ENCODE data around the gene CCDC120. TPM values are rescaled to one million over a fixed set of nuclear protein-coding genes. Genes with fewer than 3 reads are reported as not detected.

Gene CCDC120
- total RNA-seq, 1 experiment from 2014 or later: 14.5 TPM

DNA sequence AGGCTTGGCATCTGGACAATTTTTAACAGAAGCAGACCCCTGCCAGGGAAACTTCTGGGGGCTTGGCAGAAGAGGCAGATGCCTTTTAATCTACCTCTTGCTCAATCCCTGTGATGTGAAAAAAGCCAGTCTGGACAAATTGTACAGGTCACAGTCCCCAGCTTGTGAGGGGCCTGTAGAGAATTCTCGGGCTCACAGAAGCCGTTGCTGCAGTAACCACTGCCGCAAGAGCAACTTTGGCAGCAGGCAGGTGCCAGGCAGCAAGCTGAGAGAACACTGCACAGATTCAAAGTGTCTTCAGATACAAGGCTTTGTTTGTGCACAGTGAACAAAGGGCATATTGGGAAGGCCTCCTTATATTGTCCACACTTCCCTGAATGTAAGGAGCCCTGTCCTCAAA, 53.0 kb downstream of the CCDC120 start:
- H2BK5ac ChIP-seq (ENCODE audit: insufficient read length, low read length): no peak overlapping the region
- H2AFZ ChIP-seq (ENCODE audit: low read length): no peak overlapping the region
- H3K14ac ChIP-seq (ENCODE audit: insufficient read depth, low read length): no peak overlapping the region
- no peaks in the 10 kb centered on the region for H3K27me3 ChIP-seq (ENCODE audit: insufficient read depth, low read length)
- H2AK5ac ChIP-seq (ENCODE audit: insufficient read length, low read length): no peak overlapping the region
- peaks cover 61 to 64% of the 10 kb centered on the region in 2 experiments for H3K9me3 Mint-ChIP-seq
- H3K36me3 Mint-ChIP-seq (ENCODE audit: insufficient read depth in 1 of 3, low read depth in 3 of 3): peaks cover 26 to 46% (median 31%) of the 10 kb centered on the region in 3 experiments
- no peaks in the 10 kb centered on the region for H4K20me1 ChIP-seq (ENCODE audit: control insufficient read depth, insufficient read depth, insufficient read length)
- no peak overlapping the region for H3K56ac ChIP-seq (ENCODE audit: insufficient read length, low read depth, low read length)
- H2BK15ac ChIP-seq (ENCODE audit: low read depth, low read length): no peak overlapping the region
- no peak overlapping the region for H3K27ac ChIP-seq (ENCODE audit: insufficient read length, low read depth, low read length)
- no peak overlapping the region for H3K23ac ChIP-seq (ENCODE audit: insufficient read length, low read depth, low read length)
- no peak overlapping the region for H2BK12ac ChIP-seq (ENCODE audit: insufficient read length, low read depth, low read length)
- H3K18ac ChIP-seq (ENCODE audit: insufficient read length, low read depth, low read length): no peak overlapping the region
- H3K9me3 ChIP-seq (ENCODE audit: control insufficient read depth, low read depth, low read length): no peaks in the 10 kb centered on the region
- H3K27me3 Mint-ChIP-seq (ENCODE audit: low read depth): no peaks in the 10 kb centered on the region
- no peak overlapping the region for H3K4me2 ChIP-seq (ENCODE audit: insufficient read depth, insufficient read length, low read length)
- no peaks in the 10 kb centered on the region for H3K4me1 ChIP-seq (ENCODE audit: insufficient read depth, low read length)
- H2BK120ac ChIP-seq (ENCODE audit: low read depth, low read length, poor library complexity, severe bottlenecking): no peak overlapping the region
- H3K27ac Mint-ChIP-seq: no peak overlapping the region
- no CpG with 5 or more reads among the region's 3 CpGs for WGBS (ENCODE audit: extremely low coverage, insufficient read length, low lambda C conversion rate)
- H3K4ac ChIP-seq (ENCODE audit: low read depth, low read length): no peak overlapping the region
- H3K4me1 Mint-ChIP-seq: no peaks in the 10 kb centered on the region
- H3K79me1 ChIP-seq (ENCODE audit: insufficient read depth, low read depth, low read length, poor library complexity, severe bottlenecking): no peaks in the 10 kb centered on the region
- TF ChIP-seq, protein P1, sequence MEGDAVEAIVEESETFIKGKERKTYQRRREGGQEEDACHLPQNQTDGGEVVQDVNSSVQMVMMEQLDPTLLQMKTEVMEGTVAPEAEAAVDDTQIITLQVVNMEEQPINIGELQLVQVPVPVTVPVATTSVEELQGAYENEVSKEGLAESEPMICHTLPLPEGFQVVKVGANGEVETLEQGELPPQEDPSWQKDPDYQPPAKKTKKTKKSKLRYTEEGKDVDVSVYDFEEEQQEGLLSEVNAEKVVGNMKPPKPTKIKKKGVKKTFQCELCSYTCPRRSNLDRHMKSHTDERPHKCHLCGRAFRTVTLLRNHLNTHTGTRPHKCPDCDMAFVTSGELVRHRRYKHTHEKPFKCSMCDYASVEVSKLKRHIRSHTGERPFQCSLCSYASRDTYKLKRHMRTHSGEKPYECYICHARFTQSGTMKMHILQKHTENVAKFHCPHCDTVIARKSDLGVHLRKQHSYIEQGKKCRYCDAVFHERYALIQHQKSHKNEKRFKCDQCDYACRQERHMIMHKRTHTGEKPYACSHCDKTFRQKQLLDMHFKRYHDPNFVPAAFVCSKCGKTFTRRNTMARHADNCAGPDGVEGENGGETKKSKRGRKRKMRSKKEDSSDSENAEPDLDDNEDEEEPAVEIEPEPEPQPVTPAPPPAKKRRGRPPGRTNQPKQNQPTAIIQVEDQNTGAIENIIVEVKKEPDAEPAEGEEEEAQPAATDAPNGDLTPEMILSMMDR (conservative IDR thresholded peaks at IDR 0.05): no peak
- no peak overlapping the region for H4K5ac ChIP-seq (ENCODE audit: insufficient read length, low read depth, low read length)
- H4K91ac ChIP-seq (ENCODE audit: insufficient read length, low read depth, low read length): no peak overlapping the region
- no peaks in the 10 kb centered on the region for H3K79me2 ChIP-seq (ENCODE audit: insufficient read depth, low read length)
- H4K8ac ChIP-seq (replicated peaks; ENCODE audit: insufficient read length, low read depth, low read length): no peak overlapping the region
- DNase-seq: no peak
- no peaks in the 10 kb centered on the region for H3K23me2 ChIP-seq (ENCODE audit: insufficient read length, low read depth, low read length, poor library complexity, severe bottlenecking)
- no peak overlapping the region for H3T11ph ChIP-seq (ENCODE audit: low read length)
- H2BK20ac ChIP-seq (ENCODE audit: low read depth, low read length, poor library complexity, severe bottlenecking): no peak overlapping the region
- H3K9ac ChIP-seq (ENCODE audit: extremely low read depth, insufficient read length, low read length): no peak overlapping the region
- H3K4me3 Mint-ChIP-seq: no peak overlapping the region

Data from H9 (cell line).